Retinal pigment epithelial cell (primary cell): Measurements from ENCODE around the gene HMBS.
"Not testable (repeated sequence)": the region's sequence is repeated elsewhere in the genome, so short reads cannot be mapped to it uniquely, and the experiment has no call there.

ENCODE experiments used
- DNase-seq: peaks from one replicate; pipeline ENCODE4 v3.0.0-alpha.2; 2010; ENCODE audit warnings: low read depth
- H3K4me3 ChIP-seq: 2 replicates; pipeline ENCODE4 v1.5.1; 2011; ENCODE audit warnings: mild to moderate bottlenecking, low read length, control low read depth, moderate library complexity
- CTCF ChIP-seq: conservative IDR thresholded peaks from 2 replicates; pipeline ENCODE4 v1.5.1; 2011; ENCODE audit warnings: low read depth, low read length, control low read depth, inconsistent platforms

Gene HMBS

GRCh38 chr11:119056421-119056999, 28.2 kb upstream of the HMBS start:
- H3K4me3 ChIP-seq, result peak overlapping the region; percentile 82
- DNase-seq, result no peak
- TF ChIP-seq CTCF, result no peak

- H3K4me3 ChIP-seq, result peak within 1 kb of the TSS; percentile 84
- peak; percentile 32 for TF ChIP-seq CTCF
Measured at GRCh38 chr11:119057000-119057769, 27.5 kb upstream of the HMBS start, which contains the start of gene HYOU1. Gene HYOU1 (minus strand): TSS chr11:119057205. CDS start chr11:119056160, 1,045 bp downstream.

GRCh38 chr11:119059128-119059527, 25.6 kb upstream of the HMBS start:
- not testable (repeated sequence) for H3K4me3 ChIP-seq, DNase-seq

More at GRCh38 chr11:119057000-119057769, 27.5 kb upstream of the HMBS start, which contains the start of gene HYOU1:
- peak; percentile 87 for DNase-seq

- no peak overlapping the region for H3K4me3 ChIP-seq
- no peak for DNase-seq
- TF ChIP-seq CTCF, result no peak
Measured at GRCh38 chr11:119061256-119061655, 23.4 kb upstream of the HMBS start.

GRCh38 chr11:119062779-119063178, 21.9 kb upstream of the HMBS start:
- H3K4me3 ChIP-seq, result no peak overlapping the region
- TF ChIP-seq CTCF, result no peak
- no peak for DNase-seq

GRCh38 chr11:119065369-119065768, 19.3 kb upstream of the HMBS start:
- H3K4me3 ChIP-seq, result no peak overlapping the region
- DNase-seq, result no peak

More at GRCh38 chr11:119065369-119065768, 19.3 kb upstream of the HMBS start:
- TF ChIP-seq CTCF, result peak; percentile 49
